T follicular helper cell (primary cell): ENCODE data around the gene BEST4.
A peak's percentile ranks its signal among the peaks of the same experiment; 100 is the strongest.
"Not testable (repeated sequence)": the region's sequence is repeated elsewhere in the genome, so short reads cannot be mapped to it uniquely, and the experiment has no call there.

Experiments used
- DNase-seq: peaks from one replicate; pipeline ENCODE4 v3.0.0-alpha.2; 2020; ENCODE audit warnings: low read depth

The BEST4 gene

GRCh38 chr1:44819608-44820327 lies 31.8 kb upstream of the BEST4 start:
- DNase-seq, result peak; percentile 63

GRCh38 chr1:44819196-44819607 lies 31.2 kb upstream of the BEST4 start:
- DNase-seq, result no peak

- no peak for DNase-seq
Observed at GRCh38 chr1:44817771-44818495, 30.0 kb upstream of the BEST4 start.

GRCh38 chr1:44817307-44817706 lies 29.3 kb upstream of the BEST4 start:
- no peak for DNase-seq

GRCh38 chr1:44815926-44816325 lies 28.0 kb upstream of the BEST4 start:
- not testable (repeated sequence) for DNase-seq

- DNase-seq, result no peak
Observed at GRCh38 chr1:44812822-44813543, 25.0 kb upstream of the BEST4 start.

GRCh38 chr1:44811234-44811633 lies 23.3 kb upstream of the BEST4 start:
- DNase-seq, result no peak

GRCh38 chr1:44810762-44811105 lies 22.8 kb upstream of the BEST4 start:
- not testable (repeated sequence) for DNase-seq

GRCh38 chr1:44810101-44810761 lies 22.3 kb upstream of the BEST4 start:
- peak; percentile 25 for DNase-seq

- DNase-seq, result peak; percentile 89
Observed at GRCh38 chr1:44808938-44809917, 21.3 kb upstream of the BEST4 start.

GRCh38 chr1:44808063-44808937 lies 20.3 kb upstream of the BEST4 start, which contains the start of gene BTBD19:
Gene BTBD19 (plus strand): TSS chr1:44808523. CDS start chr1:44808821, 298 bp downstream.
- peak; percentile 47 for DNase-seq

GRCh38 chr1:44807364-44808062 lies 19.5 kb upstream of the BEST4 start:
- peak; percentile 92 for DNase-seq

GRCh38 chr1:44806704-44807363 lies 18.9 kb upstream of the BEST4 start, which contains the start of gene DYNLT4:
Gene DYNLT4 (minus strand): TSS chr1:44807351. CDS start chr1:44806668, 683 bp downstream.
- no peak for DNase-seq

- DNase-seq, result no peak
Observed at GRCh38 chr1:44806025-44806703, 18.2 kb upstream of the BEST4 start.

GRCh38 chr1:44805311-44806024 lies 17.5 kb upstream of the BEST4 start:
- DNase-seq, result no peak

GRCh38 chr1:44803312-44804095 lies 15.5 kb upstream of the BEST4 start:
- DNase-seq, result no peak

- DNase-seq, result no peak
Observed at GRCh38 chr1:44803062-44803311, 15.0 kb upstream of the BEST4 start.
